HG02884 (cell line): Measurements from ENCODE around the gene LDHAL6B.
"Not testable (repeated sequence)": the region's sequence is repeated elsewhere in the genome, so short reads cannot be mapped to it uniquely, and the experiment has no call there.

Experiments used
- ATAC-seq: cut with Tn5 transposase; IDR thresholded peaks from one replicate; pipeline ENCODE4 v1.9.1; 2021; ENCODE audit warnings: mild to moderate bottlenecking, moderate library complexity; ENCODE audit not compliant: unreplicated experiment

LDHAL6B gene

GRCh38 chr15:59206623-59207183, at the start of gene LDHAL6B:
Gene LDHAL6B (plus strand): TSS chr15:59206843. CDS start chr15:59206941, 98 bp downstream.
- no peak for ATAC-seq

GRCh38 chr15:59157396-59157795, 49.2 kb upstream of the LDHAL6B start:
- no peak for ATAC-seq

GRCh38 chr15:59157840-59158700, 48.6 kb upstream of the LDHAL6B start:
- no peak for ATAC-seq

GRCh38 chr15:59158701-59159034, 48.0 kb upstream of the LDHAL6B start:
- no peak for ATAC-seq

GRCh38 chr15:59159210-59159609, 47.4 kb upstream of the LDHAL6B start:
- ATAC-seq: no peak

- no peak for ATAC-seq
Observed at GRCh38 chr15:59160880-59161593, 45.6 kb upstream of the LDHAL6B start.

- not testable (repeated sequence) for ATAC-seq
Observed at GRCh38 chr15:59162080-59162479, 44.6 kb upstream of the LDHAL6B start.

GRCh38 chr15:59165726-59166125, 40.9 kb upstream of the LDHAL6B start:
- ATAC-seq: no peak

- no peak for ATAC-seq
Observed at GRCh38 chr15:59166166-59166565, 40.5 kb upstream of the LDHAL6B start.

GRCh38 chr15:59166601-59167265, 39.9 kb upstream of the LDHAL6B start:
- ATAC-seq: no peak

- ATAC-seq: no peak
Observed at GRCh38 chr15:59168536-59168935, 38.1 kb upstream of the LDHAL6B start.

- ATAC-seq: no peak
Observed at GRCh38 chr15:59169251-59169708, 37.4 kb upstream of the LDHAL6B start.

- ATAC-seq: no peak
Observed at GRCh38 chr15:59170295-59171066, 36.2 kb upstream of the LDHAL6B start.

GRCh38 chr15:59171067-59171397, 35.6 kb upstream of the LDHAL6B start:
- no peak for ATAC-seq

GRCh38 chr15:59172289-59172901, 34.2 kb upstream of the LDHAL6B start:
- no peak for ATAC-seq

GRCh38 chr15:59173194-59173593, 33.4 kb upstream of the LDHAL6B start:
- ATAC-seq: no peak

GRCh38 chr15:59174151-59174834, 32.4 kb upstream of the LDHAL6B start:
- no peak for ATAC-seq

GRCh38 chr15:59174835-59175831, 31.5 kb upstream of the LDHAL6B start:
- ATAC-seq: no peak
